ENCODE data around the gene HMG20B.
"Not testable (repeated sequence)": the region's sequence is repeated elsewhere in the genome, so short reads cannot be mapped to it uniquely, and the experiment has no call there.

Gene HMG20B

GRCh38 chr19:3572855-3573161, at the start of gene HMG20B:
HMG20B (plus strand) TSS chr19:3572944; CDS start chr19:3573310, 366 bp downstream.
- no peak for DNase-seq (ENCODE audit: low read depth in 3 of 3)

- no peak for DNase-seq (ENCODE audit: low read depth in 3 of 3)
These were observed 49.2 kb upstream of the HMG20B start for GRCh38 chr19:3523361-3524077.

DNA sequence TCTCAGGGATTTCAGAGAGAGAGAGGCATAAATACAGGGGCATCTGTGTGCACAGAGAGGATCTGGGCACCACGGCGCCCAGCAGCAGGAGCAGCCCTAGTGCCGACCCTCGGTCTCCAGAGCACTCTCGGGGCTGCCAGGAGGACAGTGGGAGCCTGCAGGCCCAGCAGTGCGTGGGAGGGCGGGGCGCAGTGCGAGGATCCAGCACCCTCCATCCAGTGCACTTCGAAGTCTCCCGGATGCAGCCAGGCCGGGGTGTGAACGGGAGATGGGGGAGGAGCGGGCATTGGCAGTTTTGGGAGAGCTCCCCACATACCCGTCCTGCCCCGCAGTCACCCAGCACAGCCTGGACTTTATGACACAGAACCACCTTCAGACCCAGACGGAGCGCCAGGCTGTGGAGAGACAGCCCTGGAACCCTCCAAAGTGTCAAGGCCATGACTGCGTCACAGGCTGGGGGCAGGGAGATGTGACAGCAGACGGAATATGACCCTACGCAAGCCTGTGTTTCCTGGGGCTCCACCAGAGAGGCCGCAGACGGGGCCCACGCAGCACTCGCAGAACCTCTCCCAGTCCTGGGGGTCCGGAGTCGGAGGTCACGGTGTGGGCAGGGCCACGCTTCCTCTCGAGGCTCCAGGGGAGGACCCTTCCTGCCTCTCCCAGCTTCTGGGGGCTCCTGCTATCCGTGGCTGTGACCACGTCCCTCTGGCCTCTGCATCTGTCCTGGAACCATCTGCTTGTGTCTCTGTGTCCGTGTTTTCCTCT, 48.5 kb upstream of the HMG20B start:
- DNase-seq (ENCODE audit: low read depth in 3 of 3): no peak

DNA sequence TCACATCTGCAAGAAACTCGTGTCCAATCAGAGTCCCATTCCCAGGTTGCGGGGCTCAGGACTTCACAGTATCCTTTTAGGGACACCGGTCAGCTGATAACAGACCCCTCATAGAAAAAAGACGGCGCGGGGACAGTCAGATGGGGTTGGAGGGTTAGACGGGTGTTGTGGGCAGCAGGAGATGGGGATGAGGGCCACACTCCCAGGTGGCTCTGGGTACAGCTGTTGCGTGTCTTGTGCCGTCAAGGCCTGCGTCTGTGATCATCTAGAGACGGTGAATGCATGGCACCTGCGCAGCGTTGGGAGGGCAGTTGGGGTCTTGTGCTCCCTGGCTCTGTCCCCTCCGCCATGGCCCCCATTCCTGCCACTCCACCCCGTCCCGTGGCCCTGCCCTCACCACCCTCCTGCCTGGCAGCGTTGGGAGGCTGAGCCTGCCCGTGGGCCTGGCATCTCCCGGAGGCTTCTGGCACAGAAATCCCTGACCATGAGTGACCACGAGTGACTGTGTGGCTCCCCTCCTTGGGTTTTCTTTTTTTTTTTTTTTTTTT, 47.8 kb upstream of the HMG20B start:
- no peak for DNase-seq (ENCODE audit: low read depth in 3 of 3)

- DNase-seq (ENCODE audit: low read depth in 3 of 3): no peak
These were observed 46.1 kb upstream of the HMG20B start for GRCh38 chr19:3526507-3527237.

DNA sequence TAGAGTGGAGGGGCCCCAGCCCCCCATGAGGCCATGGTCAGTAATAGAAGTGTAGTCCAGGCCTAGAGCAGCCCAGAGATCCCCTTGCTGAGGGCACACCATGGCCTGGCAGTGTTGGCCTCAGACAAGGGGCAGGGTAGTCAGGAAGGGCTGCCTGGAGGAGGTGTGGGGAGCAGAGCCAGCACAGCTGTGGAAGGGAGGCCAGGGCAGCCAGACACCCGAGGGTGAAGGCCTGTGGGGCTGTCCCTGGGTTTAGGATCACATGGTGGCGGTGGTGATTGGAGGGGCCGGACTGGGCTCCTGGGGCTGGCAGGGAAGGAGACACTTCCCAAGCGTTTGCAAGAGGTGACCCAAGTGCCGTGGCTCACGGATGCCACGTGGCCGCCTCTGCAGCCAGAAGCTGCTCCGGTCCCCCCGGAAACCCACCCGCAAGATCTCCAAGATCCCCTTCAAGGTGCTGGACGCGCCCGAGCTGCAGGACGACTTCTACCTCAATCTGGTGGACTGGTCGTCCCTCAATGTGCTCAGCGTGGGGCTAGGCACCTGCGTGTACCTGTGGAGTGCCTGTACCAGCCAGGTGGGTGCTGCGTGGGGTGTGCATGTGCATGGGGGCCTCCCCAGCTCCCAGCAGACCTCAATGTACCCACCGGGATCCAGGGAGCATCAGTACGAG, 45.4 kb upstream of the HMG20B start:
- DNase-seq (ENCODE audit: low read depth in 3 of 3): no peak

- DNase-seq (ENCODE audit: low read depth in 3 of 3): no peak
These were observed 44.7 kb upstream of the HMG20B start for GRCh38 chr19:3528080-3528479.

DNA sequence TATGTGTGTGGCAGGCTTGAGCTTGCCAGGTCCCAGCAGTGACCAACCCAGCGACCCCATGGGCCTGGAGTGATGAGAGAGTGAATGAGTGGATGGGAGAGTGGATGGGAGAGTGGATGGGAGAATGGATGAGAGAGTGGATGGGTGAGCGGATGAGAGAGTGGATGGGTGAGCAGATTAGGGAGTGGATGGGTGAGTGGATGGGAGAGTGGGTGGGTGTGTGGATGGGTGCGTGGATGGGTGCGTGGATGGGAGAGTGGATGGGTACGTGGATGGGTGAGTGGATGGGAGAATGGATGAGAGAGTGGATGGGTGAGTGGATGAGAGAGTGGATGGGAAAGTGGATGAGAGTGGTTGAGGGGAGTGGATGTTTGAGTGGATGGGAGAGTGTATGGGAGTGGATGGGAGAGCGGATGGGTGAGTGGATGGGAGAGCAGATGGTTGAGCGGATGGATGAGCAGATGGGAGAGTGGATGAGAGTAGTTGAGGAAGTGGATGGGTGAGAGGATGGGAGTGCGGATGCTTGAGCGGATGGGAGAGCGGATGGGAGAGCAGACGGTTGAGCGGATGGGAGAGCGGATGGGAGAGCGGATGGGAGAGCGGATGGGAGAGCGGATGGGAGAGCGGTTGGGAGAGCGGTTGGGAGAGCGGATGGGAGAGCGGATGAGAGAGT, 44.1 kb upstream of the HMG20B start:
- DNase-seq (ENCODE audit: low read depth in 3 of 3): no peak

GRCh38 chr19:3529299-3529698, 43.4 kb upstream of the HMG20B start:
- not testable (repeated sequence) for DNase-seq (ENCODE audit: low read depth in 3 of 3)

- no peak for DNase-seq (ENCODE audit: low read depth in 3 of 3)
These were observed 42.4 kb upstream of the HMG20B start for GRCh38 chr19:3530389-3530788.

DNA sequence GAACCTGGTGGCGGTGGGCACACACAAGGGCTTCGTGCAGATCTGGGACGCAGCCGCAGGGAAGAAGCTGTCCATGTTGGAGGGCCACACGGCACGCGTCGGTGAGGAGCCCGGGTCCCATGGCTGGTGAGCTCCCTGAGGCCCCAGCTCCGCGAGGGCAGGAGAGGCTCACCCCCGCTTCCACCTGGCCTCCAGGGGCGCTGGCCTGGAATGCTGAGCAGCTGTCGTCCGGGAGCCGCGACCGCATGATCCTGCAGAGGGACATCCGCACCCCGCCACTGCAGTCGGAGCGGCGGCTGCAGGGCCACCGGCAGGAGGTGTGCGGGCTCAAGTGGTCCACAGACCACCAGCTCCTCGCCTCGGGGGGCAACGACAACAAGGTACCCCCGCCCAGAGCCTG, 41.0 kb upstream of the HMG20B start:
- no peak for DNase-seq (ENCODE audit: low read depth in 3 of 3)

- no peak for DNase-seq (ENCODE audit: low read depth in 3 of 3)
These were observed 40.5 kb upstream of the HMG20B start for GRCh38 chr19:3532154-3532786.

- no peak for DNase-seq (ENCODE audit: low read depth in 3 of 3)
These were observed 39.7 kb upstream of the HMG20B start for GRCh38 chr19:3533033-3533432.

GRCh38 chr19:3533563-3534216, 39.1 kb upstream of the HMG20B start:
- DNase-seq (ENCODE audit: low read depth in 3 of 3): no peak

DNA sequence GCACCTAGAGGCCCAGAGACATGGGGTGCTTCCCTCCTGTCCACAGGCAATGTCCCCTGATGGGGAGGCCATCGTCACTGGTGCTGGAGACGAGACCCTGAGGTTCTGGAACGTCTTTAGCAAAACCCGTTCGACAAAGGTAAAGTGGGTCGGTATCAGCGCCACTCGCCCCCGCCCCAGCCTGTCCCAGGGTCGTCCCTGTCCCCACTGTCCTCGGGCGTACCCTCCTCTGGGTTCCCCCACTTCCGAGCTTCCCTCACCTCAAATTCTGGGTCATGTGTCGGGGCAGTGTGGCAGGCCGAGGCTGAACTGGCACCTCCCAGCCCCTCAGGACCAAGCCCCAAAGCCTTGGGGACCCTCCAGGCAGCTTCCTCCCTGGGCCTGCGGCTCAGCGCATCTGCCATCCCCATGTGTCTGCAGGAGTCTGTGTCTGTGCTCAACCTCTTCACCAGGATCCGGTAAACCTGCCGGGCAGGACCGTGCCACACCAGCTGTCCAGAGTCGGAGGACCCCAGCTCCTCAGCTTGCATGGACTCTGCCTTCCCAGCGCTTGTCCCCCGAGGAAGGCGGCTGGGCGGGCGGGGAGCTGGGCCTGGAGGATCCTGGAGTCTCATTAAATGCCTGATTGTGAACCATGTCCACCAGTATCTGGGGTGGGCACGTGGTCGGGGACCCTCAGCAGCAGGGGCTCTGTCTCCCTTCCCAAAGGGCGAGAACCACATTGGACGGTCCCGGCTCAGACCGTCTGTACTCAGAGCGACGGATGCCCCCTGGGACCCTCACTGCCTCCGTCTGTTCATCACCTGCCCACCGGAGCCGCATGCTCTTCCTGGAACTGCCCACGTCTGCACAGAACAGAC, 38.1 kb upstream of the HMG20B start:
- DNase-seq (ENCODE audit: low read depth in 3 of 3): no peak

DNA sequence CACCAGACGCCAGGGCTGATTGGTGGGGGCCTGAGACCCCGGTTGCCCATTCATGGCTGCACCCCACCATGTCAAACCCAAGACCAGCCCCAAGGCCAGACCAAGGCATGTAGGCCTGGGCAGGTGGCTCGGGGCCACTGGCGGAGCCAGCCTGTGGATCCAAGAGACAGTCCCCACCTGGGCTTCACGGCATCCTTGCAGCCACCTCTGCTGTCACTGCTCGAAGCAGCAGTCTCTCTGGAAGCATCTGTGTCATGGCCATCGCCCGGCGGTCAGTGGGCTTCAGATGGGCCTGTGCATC, 37.6 kb upstream of the HMG20B start:
- DNase-seq (ENCODE audit: low read depth in 3 of 3): no peak

DNA sequence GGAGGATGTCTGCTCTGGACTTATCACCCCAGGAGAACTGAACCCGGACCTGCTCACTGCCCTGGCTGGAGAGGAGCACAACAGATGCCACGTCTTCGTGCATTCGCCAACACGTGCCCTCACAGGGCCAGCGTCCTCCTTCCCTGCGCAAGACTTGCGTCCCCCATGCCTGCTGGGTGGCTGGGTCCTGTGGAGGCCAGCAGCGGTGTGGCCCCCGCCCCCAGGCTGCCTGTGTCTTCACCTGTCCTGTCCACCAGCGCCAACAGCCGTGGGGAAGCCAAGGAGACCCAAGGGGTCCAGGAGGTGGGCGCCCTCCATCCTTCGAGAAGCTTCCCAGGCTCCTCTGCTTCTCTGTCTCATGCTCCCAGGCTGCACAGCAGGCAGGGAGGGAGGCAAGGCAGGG, 37.2 kb upstream of the HMG20B start:
- DNase-seq (ENCODE audit: low read depth in 3 of 3): no peak

- no peak for DNase-seq (ENCODE audit: low read depth in 3 of 3)
These were observed 36.8 kb upstream of the HMG20B start for GRCh38 chr19:3535981-3536380.

GRCh38 chr19:3536429-3537100, 36.2 kb upstream of the HMG20B start:
- DNase-seq (ENCODE audit: low read depth in 3 of 3): no peak

Measured in stimulated activated CD4-positive, alpha-beta T cell treated with anti-CD3 and anti-CD28 coated beads, TNF-alpha, amount 100 ng/mL, for 24 hours (primary cell).